ENCODE results near the gene MUC5B.

Gene MUC5B

DNA sequence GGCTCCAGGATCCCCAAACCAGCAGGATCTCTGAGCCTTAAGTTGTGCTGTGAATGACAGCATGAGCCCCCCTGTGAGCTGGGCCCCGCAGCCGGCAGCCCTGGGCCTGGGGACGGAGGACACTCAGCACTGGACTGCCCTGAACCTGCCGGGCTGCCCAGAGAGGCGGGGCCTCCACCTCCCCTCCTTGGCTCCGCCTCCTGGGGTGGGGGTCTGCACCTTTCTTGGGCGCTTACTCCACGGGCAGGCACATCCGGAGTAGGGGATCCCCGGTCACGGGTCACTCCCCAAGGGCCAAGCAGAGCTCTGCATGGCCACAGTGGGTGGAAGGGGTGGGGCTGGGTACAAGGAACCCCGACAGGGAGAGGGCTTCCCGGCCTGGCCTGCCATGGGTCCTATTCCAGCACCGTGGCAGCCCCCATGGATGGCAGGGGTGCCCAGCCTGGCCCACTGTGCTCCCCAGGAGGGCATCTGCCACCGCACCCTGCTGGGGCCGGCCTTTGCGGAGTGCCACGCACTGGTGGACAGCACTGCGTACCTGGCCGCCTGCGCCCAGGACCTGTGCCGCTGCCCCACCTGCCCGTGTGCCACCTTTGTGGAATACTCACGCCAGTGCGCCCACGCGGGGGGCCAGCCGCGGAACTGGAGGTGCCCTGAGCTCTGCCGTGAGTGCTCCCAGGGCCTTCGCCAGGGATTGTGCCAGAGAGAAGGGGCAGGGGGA, 5.4 kb downstream of the MUC5B start:
- TF ChIP-seq, protein P1, sequence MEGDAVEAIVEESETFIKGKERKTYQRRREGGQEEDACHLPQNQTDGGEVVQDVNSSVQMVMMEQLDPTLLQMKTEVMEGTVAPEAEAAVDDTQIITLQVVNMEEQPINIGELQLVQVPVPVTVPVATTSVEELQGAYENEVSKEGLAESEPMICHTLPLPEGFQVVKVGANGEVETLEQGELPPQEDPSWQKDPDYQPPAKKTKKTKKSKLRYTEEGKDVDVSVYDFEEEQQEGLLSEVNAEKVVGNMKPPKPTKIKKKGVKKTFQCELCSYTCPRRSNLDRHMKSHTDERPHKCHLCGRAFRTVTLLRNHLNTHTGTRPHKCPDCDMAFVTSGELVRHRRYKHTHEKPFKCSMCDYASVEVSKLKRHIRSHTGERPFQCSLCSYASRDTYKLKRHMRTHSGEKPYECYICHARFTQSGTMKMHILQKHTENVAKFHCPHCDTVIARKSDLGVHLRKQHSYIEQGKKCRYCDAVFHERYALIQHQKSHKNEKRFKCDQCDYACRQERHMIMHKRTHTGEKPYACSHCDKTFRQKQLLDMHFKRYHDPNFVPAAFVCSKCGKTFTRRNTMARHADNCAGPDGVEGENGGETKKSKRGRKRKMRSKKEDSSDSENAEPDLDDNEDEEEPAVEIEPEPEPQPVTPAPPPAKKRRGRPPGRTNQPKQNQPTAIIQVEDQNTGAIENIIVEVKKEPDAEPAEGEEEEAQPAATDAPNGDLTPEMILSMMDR (conservative IDR thresholded peaks at IDR 0.05; ENCODE audit: low read depth, low read length) = no peak
- Histone ChIP-seq H3K27ac (no peak overlapping the region), H3K27me3 (ENCODE audit: insufficient read depth, low read depth) (peaks cover 51% of the 10 kb centered on the region), H3K4me1 (ENCODE audit: low read depth, poor library complexity, severe bottlenecking) (no peaks in the 10 kb centered on the region), H3K36me3 (ENCODE audit: insufficient read depth) (no peaks in the 10 kb centered on the region), H4K20me1 (ENCODE audit: insufficient read depth) (no peaks in the 10 kb centered on the region), H3K79me2 (ENCODE audit: insufficient read depth, low read depth) (no peaks in the 10 kb centered on the region), H3K4me2 (no peak overlapping the region), H3K9ac (no peak overlapping the region), H3K4me3 (IDR thresholded peaks at IDR 0.05; ENCODE audit: insufficient read depth, low read depth, low read length) (no peak overlapping the region), H2AFZ (ENCODE audit: low read depth) (no peak overlapping the region)

DNA sequence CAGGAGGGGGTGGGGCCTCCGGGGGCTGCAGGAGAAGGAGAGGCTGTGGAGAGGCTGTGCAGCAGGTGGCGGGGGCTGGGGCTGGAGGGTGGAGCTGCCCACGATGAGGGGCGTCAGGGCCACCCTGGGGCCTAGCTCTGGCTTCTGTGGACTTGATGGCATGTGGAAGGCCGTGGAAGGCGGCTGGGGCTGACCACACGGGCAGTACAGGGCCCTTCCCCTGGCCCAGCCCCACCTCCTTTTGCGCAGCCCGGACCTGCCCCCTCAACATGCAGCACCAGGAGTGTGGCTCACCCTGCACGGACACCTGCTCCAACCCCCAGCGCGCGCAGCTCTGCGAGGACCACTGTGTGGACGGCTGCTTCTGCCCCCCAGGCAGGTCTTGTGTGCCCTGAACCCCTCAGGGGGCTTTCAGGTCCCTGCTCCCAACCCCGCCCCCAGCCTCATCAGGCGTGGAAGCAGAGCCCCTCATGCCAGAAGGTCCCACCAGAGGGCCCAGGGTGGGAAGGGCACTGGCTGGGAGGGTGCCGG, 6.1 kb downstream of the MUC5B start:
- Histone ChIP-seq H3K27me3 (ENCODE audit: insufficient read depth, low read depth) (peaks cover 51% of the 10 kb centered on the region), H3K79me2 (ENCODE audit: insufficient read depth, low read depth) (no peaks in the 10 kb centered on the region), H3K27ac (no peak overlapping the region), H4K20me1 (ENCODE audit: insufficient read depth) (no peaks in the 10 kb centered on the region), H3K4me3 (IDR thresholded peaks at IDR 0.05; ENCODE audit: insufficient read depth, low read depth, low read length) (no peak overlapping the region), H2AFZ (ENCODE audit: low read depth) (no peak overlapping the region), H3K4me2 (no peak overlapping the region), H3K4me1 (ENCODE audit: low read depth, poor library complexity, severe bottlenecking) (no peaks in the 10 kb centered on the region), H3K36me3 (ENCODE audit: insufficient read depth) (no peaks in the 10 kb centered on the region), H3K9ac (no peak overlapping the region)
- TF ChIP-seq, protein P1 (conservative IDR thresholded peaks at IDR 0.05; ENCODE audit: low read depth, low read length) = no peak

DNA sequence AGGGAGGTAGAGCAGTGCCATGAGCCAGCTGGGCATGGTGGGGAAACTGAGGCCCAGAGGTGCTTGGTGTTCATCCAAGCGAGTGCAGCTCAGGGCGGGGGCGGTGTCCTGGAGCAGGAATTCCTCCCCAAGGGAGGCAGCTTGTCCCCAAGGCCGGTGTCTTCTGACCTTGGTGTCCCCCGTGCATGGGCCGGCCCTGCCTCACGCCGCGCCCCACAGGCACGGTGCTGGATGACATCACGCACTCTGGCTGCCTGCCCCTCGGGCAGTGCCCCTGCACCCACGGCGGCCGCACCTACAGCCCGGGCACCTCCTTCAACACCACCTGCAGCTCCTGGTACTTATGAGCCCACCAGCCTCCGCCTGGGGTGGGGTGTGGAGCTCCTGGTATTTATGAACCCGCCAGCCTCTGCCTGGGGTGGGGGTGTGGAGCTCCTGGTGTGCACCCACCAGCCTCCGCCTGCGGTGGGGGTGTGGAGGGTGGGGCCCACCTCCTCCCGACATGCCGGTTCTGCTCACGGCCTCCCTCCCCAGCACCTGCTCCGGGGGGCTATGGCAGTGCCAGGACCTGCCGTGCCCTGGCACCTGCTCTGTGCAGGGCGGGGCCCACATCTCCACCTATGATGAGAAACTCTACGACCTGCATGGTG, 6.7 kb downstream of the MUC5B start:
- H3K27ac ChIP-seq = no peak overlapping the region
- TF ChIP-seq, protein P1 (conservative IDR thresholded peaks at IDR 0.05; ENCODE audit: low read depth, low read length) = no peak

DNA sequence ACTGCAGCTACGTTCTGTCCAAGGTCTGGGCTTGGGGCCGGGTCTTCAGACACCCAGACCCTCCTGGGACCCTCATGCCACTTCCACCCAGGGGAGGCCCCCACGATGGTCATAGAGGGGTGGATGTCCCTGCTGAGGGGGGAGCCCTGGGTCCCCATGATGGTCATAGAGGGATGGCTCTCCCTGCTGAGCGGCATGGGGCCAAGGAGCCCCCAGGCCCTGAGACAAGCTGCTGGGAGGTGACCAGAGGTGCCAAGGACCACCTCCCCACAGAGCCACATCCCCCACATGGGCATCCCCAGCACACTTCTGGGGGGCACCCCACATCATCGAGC, 7.2 kb downstream of the MUC5B start:
- Histone ChIP-seq H3K79me2 (ENCODE audit: insufficient read depth, low read depth) (no peaks in the 10 kb centered on the region), H3K27me3 (ENCODE audit: insufficient read depth, low read depth) (peaks cover 50% of the 10 kb centered on the region), H3K4me3 (IDR thresholded peaks at IDR 0.05; ENCODE audit: insufficient read depth, low read depth, low read length) (no peak overlapping the region), H3K4me2 (no peak overlapping the region), H3K4me1 (ENCODE audit: low read depth, poor library complexity, severe bottlenecking) (no peaks in the 10 kb centered on the region), H3K9ac (no peak overlapping the region), H3K36me3 (ENCODE audit: insufficient read depth) (no peaks in the 10 kb centered on the region), H3K27ac (no peak overlapping the region), H2AFZ (ENCODE audit: low read depth) (no peak overlapping the region), H4K20me1 (ENCODE audit: insufficient read depth) (no peaks in the 10 kb centered on the region)
- TF ChIP-seq, protein P1 (conservative IDR thresholded peaks at IDR 0.05; ENCODE audit: low read depth, low read length) = no peak

More for the DNA sequence above, 6.7 kb downstream of the MUC5B start:
- Histone ChIP-seq H4K20me1 (ENCODE audit: insufficient read depth) (no peaks in the 10 kb centered on the region), H3K27me3 (ENCODE audit: insufficient read depth, low read depth) (peaks cover 52% of the 10 kb centered on the region), H2AFZ (ENCODE audit: low read depth) (no peak overlapping the region), H3K79me2 (ENCODE audit: insufficient read depth, low read depth) (no peaks in the 10 kb centered on the region), H3K36me3 (ENCODE audit: insufficient read depth) (no peaks in the 10 kb centered on the region), H3K9ac (no peak overlapping the region), H3K4me1 (ENCODE audit: low read depth, poor library complexity, severe bottlenecking) (no peaks in the 10 kb centered on the region), H3K4me3 (IDR thresholded peaks at IDR 0.05; ENCODE audit: insufficient read depth, low read depth, low read length) (no peak overlapping the region), H3K4me2 (no peak overlapping the region)

Measured in KMS-11 (cell line).